Measurements from ENCODE around the gene KHK.

The KHK gene

GRCh38 chr2:27125104-27125503, 38.5 kb downstream of the KHK start:
- DNase-seq (ENCODE audit: low read depth): no peak
- no peak for TF ChIP-seq CTCF (IDR thresholded peaks at IDR 0.05; ENCODE audit: insufficient read depth, low read depth, low read length, missing control alignments)
- H3K4me3 ChIP-seq (ENCODE audit: low read length): no peak overlapping the region

GRCh38 chr2:27126252-27126710, 39.7 kb downstream of the KHK start:
- no peak for TF ChIP-seq CTCF (IDR thresholded peaks at IDR 0.05; ENCODE audit: insufficient read depth, low read depth, low read length, missing control alignments)
- no peak overlapping the region for H3K4me3 ChIP-seq (ENCODE audit: low read length)
- DNase-seq (ENCODE audit: low read depth): no peak

GRCh38 chr2:27127883-27128667, 41.5 kb downstream of the KHK start:
- TF ChIP-seq CTCF (IDR thresholded peaks at IDR 0.05; ENCODE audit: insufficient read depth, low read depth, low read length, missing control alignments): no peak
- no peak for DNase-seq (ENCODE audit: low read depth)
- H3K4me3 ChIP-seq (ENCODE audit: low read length): no peak overlapping the region

- TF ChIP-seq CTCF (IDR thresholded peaks at IDR 0.05; ENCODE audit: insufficient read depth, low read depth, low read length, missing control alignments): no peak
- H3K4me3 ChIP-seq (ENCODE audit: low read length): no peak overlapping the region
- DNase-seq (ENCODE audit: low read depth): no peak
Measured at GRCh38 chr2:27128668-27129571, 42.3 kb downstream of the KHK start.

- no peak for TF ChIP-seq CTCF (IDR thresholded peaks at IDR 0.05; ENCODE audit: insufficient read depth, low read depth, low read length, missing control alignments)
- DNase-seq (ENCODE audit: low read depth): no peak
- H3K4me3 ChIP-seq (ENCODE audit: low read length): no peak overlapping the region
Measured at GRCh38 chr2:27130396-27130795, 43.8 kb downstream of the KHK start.

GRCh38 chr2:27131429-27131828, 44.9 kb downstream of the KHK start:
- no peak for TF ChIP-seq CTCF (IDR thresholded peaks at IDR 0.05; ENCODE audit: insufficient read depth, low read depth, low read length, missing control alignments)
- no peak overlapping the region for H3K4me3 ChIP-seq (ENCODE audit: low read length)
- DNase-seq (ENCODE audit: low read depth): no peak
